ENCODE data around the gene SELENON.

- TF ChIP-seq POLR2A (IDR thresholded peaks at IDR 0.05) (no peak), CTCF (IDR thresholded peaks at IDR 0.05) (no peak)
Observed at GRCh38 chr1:25772692-25773245, 27.2 kb upstream of the SELENON start.
